HG03280 (cell line): Measurements from ENCODE around the gene LSM14A.
"Not testable (repeated sequence)": the region's sequence is repeated elsewhere in the genome, so short reads cannot be mapped to it uniquely, and the experiment has no call there.

ENCODE experiments used
- ATAC-seq: cut with Tn5 transposase; IDR thresholded peaks from one replicate; pipeline ENCODE4 v1.9.1; 2021; ENCODE audit warnings: mild to moderate bottlenecking, moderate library complexity; ENCODE audit not compliant: unreplicated experiment

Gene LSM14A

DNA sequence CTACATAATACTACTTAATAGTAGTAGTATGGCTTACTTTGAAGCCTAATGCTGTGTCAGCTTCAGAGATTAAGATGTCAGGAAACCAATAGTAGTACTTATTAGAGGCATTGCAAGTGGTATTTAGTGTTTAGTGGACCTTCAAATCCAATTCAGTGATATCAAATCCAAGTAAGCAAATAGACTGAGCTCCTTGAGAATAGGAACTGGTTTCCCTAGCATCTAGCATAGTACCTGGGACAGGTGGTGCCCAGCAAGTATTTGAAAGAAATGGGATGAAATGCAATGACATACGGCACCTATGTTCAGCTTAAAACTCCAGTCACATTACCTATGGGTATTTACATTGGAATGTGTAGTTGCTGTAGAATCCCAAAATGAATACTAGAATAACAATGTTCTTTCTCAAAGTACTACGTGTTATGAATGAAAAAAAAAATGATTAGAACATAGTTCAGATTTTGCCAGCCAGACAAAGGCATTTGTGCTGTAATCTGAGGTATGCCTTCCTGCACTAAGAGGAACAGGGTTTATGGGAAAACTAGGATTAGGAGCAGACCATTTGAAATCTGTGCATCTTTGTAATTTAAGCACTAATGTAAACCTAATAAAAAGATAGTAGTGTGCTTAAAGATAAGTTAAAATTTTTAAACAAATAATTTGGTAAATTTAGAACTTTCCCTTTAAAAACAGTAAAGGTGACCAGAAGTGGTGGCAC lies 17.1 kb downstream of the LSM14A start:
- ATAC-seq = no peak

DNA sequence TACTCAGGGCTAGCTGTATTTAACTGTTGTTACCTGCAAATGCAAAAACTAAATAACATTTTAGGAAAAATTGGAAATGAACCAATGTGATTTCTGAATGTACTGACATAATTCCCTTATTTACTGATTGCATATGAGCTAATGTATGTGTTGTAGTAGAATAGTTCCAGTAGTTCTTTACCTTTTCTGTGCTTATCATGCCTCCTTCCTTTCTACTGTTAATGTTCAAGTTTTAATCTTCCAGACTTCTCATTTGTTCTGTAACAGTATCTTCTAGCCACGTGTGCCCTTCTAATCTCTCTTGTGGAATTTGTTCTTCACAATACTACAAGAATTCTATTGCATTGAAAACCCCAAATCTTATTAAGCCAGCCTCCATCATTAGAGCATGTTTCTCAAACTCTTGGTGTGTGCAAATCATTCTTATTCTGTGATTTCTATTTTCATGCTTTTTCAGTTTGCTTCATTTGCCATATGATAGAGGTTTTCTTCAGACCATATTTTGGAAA lies 17.7 kb downstream of the LSM14A start:
- ATAC-seq = no peak

DNA sequence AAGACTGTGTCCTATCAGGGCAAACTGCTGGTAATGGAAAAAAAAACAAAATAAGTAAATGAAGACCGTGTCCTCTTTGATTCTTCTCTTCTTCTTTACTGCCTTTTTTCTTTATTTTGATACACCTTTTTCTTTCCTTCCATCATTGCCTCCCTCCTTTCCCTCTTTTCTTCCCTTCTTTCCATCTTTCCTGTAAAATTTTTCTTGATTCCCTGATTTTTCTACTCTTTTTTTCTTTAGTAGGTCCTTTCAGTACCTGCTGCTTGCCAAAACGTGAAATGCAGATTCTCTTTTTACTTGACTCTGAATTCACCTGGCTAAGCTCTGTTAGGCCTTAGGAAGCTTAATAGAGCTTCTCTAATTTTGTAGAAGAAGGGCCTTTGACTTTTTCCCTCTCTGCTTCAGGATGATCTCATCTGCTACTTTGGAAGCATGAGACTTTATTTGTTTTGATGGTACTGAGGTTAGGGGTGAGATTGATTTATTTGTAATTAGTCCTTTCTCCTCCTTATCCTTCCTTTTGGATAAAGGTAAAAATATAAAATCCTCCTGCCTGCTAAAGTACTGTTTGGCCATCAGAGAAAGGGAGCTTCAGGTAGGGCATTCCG lies 19.2 kb downstream of the LSM14A start:
- no peak for ATAC-seq

- no peak for ATAC-seq
These were observed 21.1 kb downstream of the LSM14A start for GRCh38 chr19:34193439-34193838.

- no peak for ATAC-seq
These were observed 21.6 kb downstream of the LSM14A start for GRCh38 chr19:34193876-34194275.

GRCh38 chr19:34201133-34201532 lies 28.8 kb downstream of the LSM14A start:
- ATAC-seq = no peak

- not testable (repeated sequence) for ATAC-seq
These were observed 33.0 kb downstream of the LSM14A start for GRCh38 chr19:34205324-34205723.

GRCh38 chr19:34208291-34208884 lies 36.1 kb downstream of the LSM14A start:
- ATAC-seq = no peak

DNA sequence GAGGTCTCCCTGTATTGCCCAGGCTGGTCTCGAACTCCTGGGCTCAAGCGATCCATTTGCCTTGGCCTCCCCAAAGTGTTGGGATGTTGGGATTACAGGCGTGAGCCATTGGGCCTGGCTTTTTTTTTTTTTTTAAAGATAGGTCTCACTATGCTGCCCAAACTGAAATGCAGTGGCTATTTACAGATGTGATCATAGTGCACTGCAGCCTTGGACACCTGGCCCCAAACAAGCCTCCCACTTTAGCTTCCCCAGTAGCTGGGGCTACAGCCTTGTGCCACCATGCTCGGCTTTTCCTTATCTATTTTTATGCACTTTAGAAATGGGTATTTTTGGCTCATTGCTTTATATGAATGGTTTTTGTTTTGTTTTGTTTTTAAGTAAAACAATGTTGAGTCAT lies 37.4 kb downstream of the LSM14A start:
- ATAC-seq = no peak

DNA sequence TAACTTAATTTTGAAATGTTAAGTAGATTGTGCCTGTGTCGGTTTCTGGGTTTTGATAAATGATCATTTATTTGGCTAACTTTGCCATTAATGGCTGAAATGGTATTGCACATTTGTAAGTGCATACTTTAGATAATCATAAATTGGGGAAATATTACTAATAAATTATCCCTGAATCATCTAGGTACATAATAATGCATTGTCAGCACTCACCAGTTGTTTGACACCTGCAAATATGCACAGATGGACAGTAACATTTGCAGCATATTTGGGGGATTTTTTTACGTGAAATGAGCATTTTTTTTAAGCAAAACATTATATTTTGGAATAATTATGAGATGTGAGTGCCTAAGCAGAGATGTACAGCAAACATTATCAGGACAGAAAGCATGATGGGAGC lies 41.0 kb downstream of the LSM14A start:
- no peak for ATAC-seq

DNA sequence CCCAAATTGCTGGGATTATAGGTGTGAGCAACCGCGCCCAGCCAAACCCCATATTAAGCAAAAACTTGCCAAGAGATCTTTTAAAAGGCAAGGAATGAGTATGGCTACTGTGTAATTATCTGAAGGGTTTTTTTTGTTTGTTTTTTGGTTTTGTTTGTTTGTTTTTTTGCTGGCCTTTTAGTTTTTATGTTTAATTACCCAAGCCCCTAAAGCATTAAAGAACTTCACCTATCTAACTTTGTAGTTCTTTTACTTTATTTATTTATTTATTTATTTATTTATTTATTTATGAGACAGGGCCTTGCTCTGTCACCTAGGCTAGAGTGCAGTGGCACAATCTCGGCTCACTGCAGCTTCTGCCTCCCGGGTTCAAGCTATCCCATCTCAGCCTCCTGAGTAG lies 41.7 kb downstream of the LSM14A start:
- ATAC-seq = no peak

GRCh38 chr19:34215006-34215665 lies 42.8 kb downstream of the LSM14A start:
- ATAC-seq = no peak

DNA sequence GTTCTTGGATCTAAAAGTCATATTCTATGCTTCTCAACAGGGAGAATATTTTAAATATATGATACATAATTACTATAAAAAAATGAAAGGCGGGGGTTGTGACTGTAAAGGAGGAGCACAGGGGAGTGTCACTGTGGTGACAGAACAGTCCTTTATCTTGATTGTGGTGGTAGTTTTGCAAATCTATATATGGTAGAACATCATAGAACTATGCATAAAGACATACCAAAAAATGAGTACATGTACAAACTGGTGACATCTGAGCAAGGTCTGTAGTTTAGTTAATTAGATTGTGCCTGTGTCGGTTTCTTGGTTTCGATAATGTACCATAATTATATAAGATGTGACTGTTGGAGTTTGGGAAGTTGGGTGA lies 43.3 kb downstream of the LSM14A start:
- ATAC-seq = no peak

- not testable (repeated sequence) for ATAC-seq
These were observed 44.5 kb downstream of the LSM14A start for GRCh38 chr19:34216745-34217219.

DNA sequence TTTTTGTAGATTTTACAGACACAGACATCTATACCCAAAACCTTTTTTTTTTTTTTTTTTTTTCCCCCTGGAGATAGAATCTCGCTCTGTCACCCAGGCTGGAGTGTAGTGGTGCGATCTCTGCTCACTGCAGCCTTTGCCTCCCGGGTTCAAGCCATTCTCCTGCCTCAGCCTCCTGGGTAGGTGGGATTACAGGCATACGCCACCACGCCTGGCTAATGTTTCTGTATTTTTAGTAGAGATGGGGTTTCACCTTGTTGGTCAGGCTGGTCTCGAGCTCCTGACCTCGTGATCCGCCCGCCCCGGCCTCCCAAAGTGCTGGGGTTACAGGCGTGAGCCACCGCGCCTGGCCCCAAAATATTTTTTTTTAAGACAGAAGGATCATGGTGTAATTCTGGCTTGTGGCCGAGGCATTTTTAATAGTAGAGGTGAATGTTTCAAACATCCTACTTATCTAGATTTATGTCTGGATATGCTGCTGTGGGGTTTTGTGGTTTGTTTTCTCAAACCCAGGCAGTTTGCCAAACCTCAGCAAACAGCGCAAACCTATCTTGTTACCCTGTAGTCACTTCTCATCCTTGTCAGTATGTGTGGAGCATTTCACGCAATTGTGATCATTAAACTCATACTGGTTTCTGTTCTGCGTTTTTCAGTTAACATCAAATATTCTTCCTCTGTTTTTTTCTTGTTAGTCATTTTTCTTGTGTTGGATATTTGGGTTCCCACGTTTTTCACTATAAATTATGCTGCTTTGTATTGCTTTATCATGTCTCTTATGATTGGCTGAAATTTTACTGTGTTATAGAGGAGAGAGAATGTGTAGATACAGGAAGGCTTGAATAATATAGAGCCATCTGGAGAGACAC lies 45.9 kb downstream of the LSM14A start:
- ATAC-seq = no peak

DNA sequence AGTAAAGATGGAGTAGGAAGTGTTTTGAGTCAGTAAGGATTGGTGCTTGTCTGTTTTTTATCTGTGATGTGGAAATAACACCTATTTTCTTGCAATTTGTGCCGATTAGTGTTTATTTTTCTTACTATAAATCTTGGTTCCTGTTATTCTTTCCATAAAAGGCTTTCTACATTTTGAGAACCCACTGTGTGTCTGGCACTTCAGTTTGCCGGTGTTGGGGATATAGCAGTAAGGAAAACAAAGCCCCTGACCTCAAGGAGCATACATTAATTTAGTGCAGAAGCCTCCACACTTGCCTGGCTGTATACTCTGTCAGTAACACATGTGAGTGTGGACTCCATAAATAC lies 46.5 kb downstream of the LSM14A start:
- no peak for ATAC-seq

GRCh38 chr19:34220472-34221063 lies 48.3 kb downstream of the LSM14A start:
- no peak for ATAC-seq

DNA sequence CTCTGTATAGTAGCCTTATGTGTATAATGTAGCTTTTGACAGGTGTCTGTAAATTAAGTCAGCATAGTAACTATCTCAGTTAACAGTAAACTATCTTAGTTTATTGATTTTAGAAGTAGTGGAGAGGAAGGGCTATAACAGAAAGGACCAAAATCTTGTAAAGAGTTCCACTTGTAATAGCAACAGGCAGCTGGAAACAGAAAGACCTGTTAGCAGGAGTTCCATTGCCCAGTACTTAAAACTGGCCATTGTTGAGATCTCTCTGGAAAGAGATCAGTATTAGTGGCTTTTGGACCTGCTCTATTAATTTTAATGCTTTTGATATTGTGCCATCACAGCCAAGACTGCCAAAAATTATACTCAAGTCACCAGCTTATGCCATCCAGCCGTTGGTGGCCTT lies 50.1 kb downstream of the LSM14A start:
- ATAC-seq = no peak

DNA sequence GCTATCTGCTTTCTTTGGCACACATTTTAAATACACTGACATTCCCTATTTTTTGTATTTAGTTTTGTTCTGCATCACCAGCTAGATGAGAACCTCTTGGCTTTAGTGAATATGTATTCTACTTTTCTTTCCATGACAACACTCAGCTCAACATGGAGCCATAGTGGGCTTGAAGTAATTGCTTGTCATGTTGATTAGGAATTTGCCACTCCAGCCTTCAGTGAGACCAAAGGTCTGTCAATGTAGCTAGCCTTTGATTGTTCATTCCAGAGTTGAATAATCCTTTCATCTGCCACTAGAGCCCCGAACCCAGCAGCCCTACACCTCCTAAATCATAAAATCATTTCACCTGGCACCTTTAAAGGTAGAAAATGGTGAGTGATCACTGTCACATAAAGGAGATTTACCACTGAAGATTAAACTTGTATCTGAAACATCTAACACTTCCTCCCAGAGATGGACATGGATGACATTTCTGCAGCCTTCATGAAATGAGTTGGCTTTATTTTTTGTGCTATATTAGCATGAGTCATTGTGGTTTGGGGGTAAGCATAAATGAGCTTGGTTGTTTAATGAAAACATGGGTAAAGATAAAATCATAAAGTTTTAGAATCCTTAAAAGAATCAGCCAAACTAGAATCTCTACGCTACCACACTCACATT lies 52.8 kb downstream of the LSM14A start:
- ATAC-seq = no peak

DNA sequence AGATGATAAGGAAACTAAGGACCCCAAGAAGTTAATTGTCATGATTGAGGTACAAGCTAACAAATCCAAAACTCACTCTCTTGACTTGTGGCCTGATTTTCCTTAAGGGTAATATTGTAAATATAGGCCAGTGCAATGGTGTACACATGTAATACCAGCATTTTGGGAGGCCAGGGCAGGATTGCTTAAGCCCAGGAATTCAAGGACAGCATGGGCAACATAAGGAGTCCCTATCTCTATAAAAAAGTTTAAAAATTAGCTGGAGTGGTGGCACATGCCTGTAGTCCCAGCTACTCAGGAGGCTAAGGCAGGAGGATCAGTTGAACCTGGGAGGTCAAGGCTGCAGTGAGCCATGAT lies 53.3 kb downstream of the LSM14A start:
- no peak for ATAC-seq
